CD4-positive, alpha-beta T cell (primary cell): Measurements from ENCODE around the gene ADH5. TPM values are rescaled to one million over a fixed set of nuclear protein-coding genes. Genes with fewer than 3 reads are reported as not detected.

Source experiments
- ATAC-seq: fragments of 200-7000 bp; cut with Tn5 transposase; one replicate; pipeline ENCODE4 v1.10.0; 2022; ENCODE audit warnings: mild to moderate bottlenecking; ENCODE audit not compliant: poor library complexity
- CTCF ChIA-PET: fragments of 350-600 bp; sonication (Branson Sonifier 250); formaldehyde crosslinking; loops from one replicate; lab custom pipeline; 2021; ENCODE audit warnings: antibody characterized with exemption, inconsistent platforms; lab: Charles Lee
- POLR2A ChIA-PET: fragments of 350-600 bp; sonication (Branson Sonifier 250); formaldehyde crosslinking; loops from one replicate; lab custom pipeline; 2021; ENCODE audit warnings: antibody characterized with exemption, inconsistent platforms; lab: Charles Lee
- DNase-seq, 14 experiments: peaks; one replicate each; pipeline ENCODE4 v3.0.0-alpha.2; 2013 to 2020; ENCODE audit warnings: mixed read lengths in 2 of 14
- H3K27ac ChIP-seq, 2 donors: one replicate each; pipeline versions ENCODE4 v1.5.1 to v1.7.0; 2013; ENCODE audit warnings: low read length in 2 of 2, low read depth in 1 of 2, mild to moderate bottlenecking in 1 of 2
- H3K27me3 ChIP-seq, 2 experiments: 1 replicate in 1 of 2; 2 replicates in 1 of 2; pipeline versions ENCODE4 v1.6.1 to v1.7.0; 2013; ENCODE audit warnings: low read length in 2 of 2, control low read depth in 1 of 2, mild to moderate bottlenecking in 1 of 2, moderate library complexity in 1 of 2; ENCODE audit not compliant: insufficient read depth in 2 of 2, control insufficient read depth in 1 of 2
- H3K36me3 ChIP-seq: one replicate; pipeline ENCODE4 v1.6.1; 2013; ENCODE audit warnings: low read length, control low read depth; ENCODE audit not compliant: insufficient read depth
- H3K4me1 ChIP-seq: one replicate; pipeline ENCODE4 v1.6.1; 2013; ENCODE audit warnings: low read length, control low read depth; ENCODE audit not compliant: insufficient read depth
- H3K4me3 ChIP-seq: one replicate; pipeline ENCODE4 v1.5.1; 2013; ENCODE audit warnings: mild to moderate bottlenecking, low read length, moderate library complexity
- H3K9me3 ChIP-seq, 2 experiments: 1 replicate in 1 of 2; 2 replicates in 1 of 2; pipeline versions ENCODE4 v1.6.1 to v1.7.0; 2013; ENCODE audit warnings: low read length in 2 of 2, mild to moderate bottlenecking in 2 of 2, control low read depth in 1 of 2, moderate library complexity in 1 of 2; ENCODE audit not compliant: control insufficient read depth in 1 of 2, insufficient read depth in 1 of 2
- H3K27ac Mint-ChIP-seq: one replicate; pipeline ENCODE4 v1.8.0; 2020; ENCODE audit warnings: mixed read lengths
- H3K27me3 Mint-ChIP-seq: one replicate; pipeline ENCODE4 v1.8.0; 2021; ENCODE audit warnings: mixed read lengths
- H3K36me3 Mint-ChIP-seq: one replicate; pipeline ENCODE4 v1.8.0; 2021; ENCODE audit warnings: low read depth, mixed read lengths
- H3K4me1 Mint-ChIP-seq: one replicate; pipeline ENCODE4 v1.8.0; 2021; ENCODE audit warnings: low read depth, mixed read lengths
- H3K4me3 Mint-ChIP-seq: one replicate; pipeline ENCODE4 v1.8.0; 2020; ENCODE audit warnings: mild to moderate bottlenecking, mixed read lengths
- H3K9me3 Mint-ChIP-seq: one replicate; pipeline ENCODE4 v1.8.0; 2020; ENCODE audit warnings: mixed read lengths
- intact Hi-C, 2 experiments: fragments of 100-400 bp; cut with DNase I in 1 of 2; cut with micrococcal nuclease in 1 of 2; formaldehyde crosslinking; loops; one replicate each; pipeline versions ENCODE4 v1.15.1 to v1.9.0; 2023 to 2025; cut with DNase I, micrococcal nuclease
- total RNA-seq, 174 experiments: library from RNA in 2 of 174; stranded (reverse) in 2 of 174; gene quantifications; one replicate each; pipeline ENCODE4 v1.2.3 and lab custom pipeline; 2021 to 2026
- TF ChIP-seq, protein P1 (sequence below): fragments of 200-600 bp; IDR thresholded peaks from one replicate; pipeline ENCODE4 v1.8.0; 2022; ENCODE audit warnings: antibody characterized with exemption, mild to moderate bottlenecking

Gene ADH5
- total RNA-seq, 2 experiments from 2014 or later: 49.1 to 52.0 TPM

DNA sequence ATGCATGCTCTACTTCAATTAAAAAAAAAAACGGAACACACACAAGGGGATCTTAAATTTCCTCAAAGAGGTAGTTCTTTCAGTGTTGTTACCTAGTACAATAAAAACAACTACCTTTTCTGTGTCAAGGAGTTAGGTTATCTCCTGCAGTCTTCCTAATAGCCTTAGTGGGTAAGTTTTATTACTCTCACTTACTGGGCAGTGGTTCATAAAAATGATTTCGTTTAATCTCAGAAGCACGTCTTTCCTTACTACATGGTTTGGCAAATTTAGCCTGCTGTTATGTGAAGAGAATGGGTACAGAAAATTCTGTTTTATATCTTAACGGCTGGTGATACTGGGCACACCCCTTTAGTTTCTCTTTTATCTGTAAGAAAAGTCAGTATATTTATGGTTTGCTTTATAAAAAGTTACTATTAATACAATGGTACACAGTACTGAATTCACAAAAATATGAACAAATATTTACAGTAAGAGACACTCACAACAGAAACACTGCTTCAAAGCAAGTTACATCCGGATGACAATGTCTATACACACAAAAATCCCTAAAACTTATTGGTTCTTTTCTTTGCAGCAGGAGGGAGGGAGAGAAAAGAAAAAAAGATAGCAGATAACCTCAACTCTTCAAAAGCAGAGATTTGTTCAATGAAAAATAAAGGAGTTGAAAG is 8.8 kb downstream of the ADH5 start:
- intact Hi-C loops: no loop called here
- Histone ChIP-seq H3K4me1 (no peaks in the 10 kb centered on the region), H3K27ac (no peak overlapping the region), H3K4me3 (no peak overlapping the region), H3K27me3 (no peaks in the 10 kb centered on the region), H3K36me3 (peaks cover 92% of the 10 kb centered on the region), H3K9me3 (no peaks in the 10 kb centered on the region)
- Mint-ChIP-seq H3K4me1 (peaks cover 23% of the 10 kb centered on the region), H3K27ac (no peak overlapping the region), H3K4me3 (no peak overlapping the region), H3K27me3 (no peaks in the 10 kb centered on the region), H3K36me3 (peaks cover 95% of the 10 kb centered on the region), H3K9me3 (no peaks in the 10 kb centered on the region)
- TF ChIP-seq, protein P1, sequence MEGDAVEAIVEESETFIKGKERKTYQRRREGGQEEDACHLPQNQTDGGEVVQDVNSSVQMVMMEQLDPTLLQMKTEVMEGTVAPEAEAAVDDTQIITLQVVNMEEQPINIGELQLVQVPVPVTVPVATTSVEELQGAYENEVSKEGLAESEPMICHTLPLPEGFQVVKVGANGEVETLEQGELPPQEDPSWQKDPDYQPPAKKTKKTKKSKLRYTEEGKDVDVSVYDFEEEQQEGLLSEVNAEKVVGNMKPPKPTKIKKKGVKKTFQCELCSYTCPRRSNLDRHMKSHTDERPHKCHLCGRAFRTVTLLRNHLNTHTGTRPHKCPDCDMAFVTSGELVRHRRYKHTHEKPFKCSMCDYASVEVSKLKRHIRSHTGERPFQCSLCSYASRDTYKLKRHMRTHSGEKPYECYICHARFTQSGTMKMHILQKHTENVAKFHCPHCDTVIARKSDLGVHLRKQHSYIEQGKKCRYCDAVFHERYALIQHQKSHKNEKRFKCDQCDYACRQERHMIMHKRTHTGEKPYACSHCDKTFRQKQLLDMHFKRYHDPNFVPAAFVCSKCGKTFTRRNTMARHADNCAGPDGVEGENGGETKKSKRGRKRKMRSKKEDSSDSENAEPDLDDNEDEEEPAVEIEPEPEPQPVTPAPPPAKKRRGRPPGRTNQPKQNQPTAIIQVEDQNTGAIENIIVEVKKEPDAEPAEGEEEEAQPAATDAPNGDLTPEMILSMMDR: no peak
- DNase-seq (no peak), ATAC-seq (no peak)
- ChIA-PET CTCF (no interaction called here), POLR2A (no interaction called here)

DNA sequence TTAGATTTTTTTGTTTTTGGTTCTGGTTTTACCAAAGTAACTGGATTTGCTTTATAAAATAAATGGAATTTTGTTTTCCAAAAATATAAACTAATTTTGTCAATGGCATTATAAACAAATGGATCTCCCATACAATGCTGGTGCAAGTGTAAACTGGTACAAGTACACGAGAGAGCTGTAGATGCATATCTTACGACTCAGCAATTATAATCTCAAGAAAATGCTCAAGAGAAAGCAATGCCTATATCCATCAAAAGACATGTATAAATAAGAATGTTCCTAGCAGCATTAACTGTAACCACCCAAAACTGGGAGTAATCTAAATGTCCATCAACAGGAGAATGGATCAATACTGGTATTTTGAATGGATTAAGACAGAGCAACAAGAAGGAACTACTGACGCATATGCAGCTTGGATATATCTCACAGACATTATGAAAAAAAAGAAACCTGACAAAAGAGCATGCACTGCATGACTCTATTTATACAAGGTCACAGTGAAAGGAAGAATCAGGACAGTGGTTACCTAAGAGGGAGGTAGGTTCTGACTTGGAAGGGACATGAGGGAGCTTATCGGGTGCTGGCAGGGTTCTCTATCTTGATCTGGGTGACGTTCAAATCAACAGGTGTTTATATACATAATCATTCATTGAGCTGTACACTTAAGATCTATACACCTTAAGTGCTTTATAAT is 9.5 kb downstream of the ADH5 start:
- ChIA-PET POLR2A (interaction anchor here (1.2 kb wide), 1 partner anchor 9 kb away, joined by 3 read pairs; no protein-coding TSS in a partner anchor), CTCF (no interaction called here)
- H3K4me3 ChIP-seq: no peak overlapping the region
- TF ChIP-seq, protein P1: no peak
- peaks cover 20% of the 10 kb centered on the region for H3K4me1 Mint-ChIP-seq
- no peaks in the 10 kb centered on the region for H3K9me3 ChIP-seq
- no peaks in the 10 kb centered on the region for H3K9me3 Mint-ChIP-seq
- peaks cover 95% of the 10 kb centered on the region for H3K36me3 Mint-ChIP-seq
- H3K27ac Mint-ChIP-seq: no peak overlapping the region
- H3K4me3 Mint-ChIP-seq: no peak overlapping the region
- DNase-seq: no peak
- intact Hi-C loops: no loop called here
- H3K27ac ChIP-seq: no peak overlapping the region
- ATAC-seq: no peak
- H3K36me3 ChIP-seq: peaks cover 92% of the 10 kb centered on the region
- no peaks in the 10 kb centered on the region for H3K4me1 ChIP-seq
- H3K27me3 ChIP-seq: no peaks in the 10 kb centered on the region
- H3K27me3 Mint-ChIP-seq: no peaks in the 10 kb centered on the region

DNA sequence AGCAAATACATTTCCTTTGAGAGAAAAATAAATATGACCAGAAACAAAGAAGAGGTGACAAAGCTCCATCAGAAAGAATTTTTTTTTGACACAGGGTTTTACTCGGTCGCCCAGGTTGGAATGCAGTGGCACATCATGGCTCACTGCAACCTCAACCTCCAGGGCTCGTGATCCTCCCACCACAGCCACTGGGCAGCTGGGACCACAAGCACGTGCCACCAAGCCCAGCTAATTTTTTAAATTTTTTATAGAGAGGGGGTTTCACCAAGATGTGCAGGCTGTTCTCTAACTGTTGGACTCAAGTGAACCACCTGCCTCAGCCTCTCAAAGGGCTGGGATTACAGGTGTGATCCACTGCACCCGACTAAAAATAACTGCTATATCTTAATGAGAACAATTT is 10.3 kb downstream of the ADH5 start:
- ChIA-PET POLR2A (interaction anchor here (1.2 kb wide), 1 partner anchor 10 kb away, joined by 3 read pairs; no protein-coding TSS in a partner anchor), CTCF (interaction anchor here (0.6 to 1.0 kb wide), 2 partner anchors 83 to 121 kb away, joined by 3 read pairs; partner anchors contain the start of gene METAP1)
- ATAC-seq (no peak), DNase-seq (no peak)
- H3K27me3 Mint-ChIP-seq: no peaks in the 10 kb centered on the region
- H3K9me3 Mint-ChIP-seq: no peaks in the 10 kb centered on the region
- H3K4me3 ChIP-seq: no peak overlapping the region
- no peak overlapping the region for H3K27ac ChIP-seq
- H3K36me3 ChIP-seq: peaks cover 92% of the 10 kb centered on the region
- H3K36me3 Mint-ChIP-seq: peaks cover 95% of the 10 kb centered on the region
- intact Hi-C loops: no loop called here
- H3K4me3 Mint-ChIP-seq: no peak overlapping the region
- no peaks in the 10 kb centered on the region for H3K27me3 ChIP-seq
- peaks cover 15% of the 10 kb centered on the region for H3K4me1 Mint-ChIP-seq
- TF ChIP-seq, protein P1: no peak
- no peak overlapping the region for H3K27ac Mint-ChIP-seq
- H3K9me3 ChIP-seq: no peaks in the 10 kb centered on the region
- no peaks in the 10 kb centered on the region for H3K4me1 ChIP-seq
